ENCODE results near the gene CCDC77. TPM values are rescaled to one million over a fixed set of nuclear protein-coding genes. Genes with fewer than 3 reads are reported as not detected.

Gene CCDC77
- total and polyA plus RNA-seq, 10 of the 15 experiments (the other 5 are each of a cell fraction or from before 2014, with no cell fraction given): 8.8 to 22.5 (median 15.8) TPM

DNA sequence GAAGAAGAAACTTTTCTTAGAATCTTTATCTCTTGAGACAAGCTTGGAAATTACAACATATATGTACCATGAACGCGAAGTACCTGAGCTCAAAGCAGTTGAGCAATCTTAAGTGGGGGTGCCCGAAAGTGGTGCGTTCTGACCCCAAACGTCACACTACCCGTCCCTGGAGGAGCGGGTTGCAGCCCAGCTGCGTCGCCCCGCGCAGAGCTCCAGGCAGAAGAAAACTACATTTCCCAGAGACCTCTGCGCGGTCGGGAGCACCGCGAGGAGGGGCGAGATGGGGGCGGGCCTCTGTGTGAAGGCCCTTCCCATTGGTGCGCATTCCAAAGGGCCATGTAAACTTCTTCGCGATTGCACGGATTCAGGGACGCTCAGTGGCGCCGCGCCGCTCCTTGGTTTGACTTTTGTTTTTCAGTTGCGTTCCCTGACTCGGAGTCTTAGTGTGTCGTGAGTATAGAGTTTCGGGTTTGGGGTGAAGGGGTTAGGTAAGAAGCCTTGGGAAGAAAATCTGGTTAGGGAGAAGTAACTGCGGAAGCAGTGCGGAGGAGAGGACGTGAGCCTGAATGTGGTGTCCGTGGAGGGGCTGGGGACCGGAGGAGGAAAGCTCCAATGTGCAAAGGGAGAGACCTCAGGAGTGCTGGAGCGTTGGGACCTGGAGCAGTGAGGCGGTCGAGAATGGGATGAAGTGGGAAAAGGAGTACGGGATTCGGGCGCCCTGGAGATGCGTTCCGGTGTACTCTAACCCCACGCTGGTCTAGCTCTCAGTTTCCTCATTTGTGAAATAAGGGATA, at the start of gene CCDC77 (continued):
- TF ChIP-seq MEF2B (IDR thresholded peaks at IDR 0.05; ENCODE audit: partially characterized antibody, poor library complexity, severe bottlenecking) (no peak), TAF1 (IDR thresholded peaks at IDR 0.05; ENCODE audit: borderline replicate concordance, low read depth, low read length) (no peak), BRCA1 (IDR thresholded peaks at IDR 0.05; ENCODE audit: low read depth, low read length) (peak; percentile 83), BMI1 (IDR thresholded peaks at IDR 0.05; ENCODE audit: borderline replicate concordance) (no peak), NFYB (IDR thresholded peaks at IDR 0.05; ENCODE audit: insufficient read depth, low read depth, low read length) (peak; percentile 94), BCL11A (IDR thresholded peaks at IDR 0.05; ENCODE audit: low read depth, low read length) (no peak), GATAD2B (conservative IDR thresholded peaks at IDR 0.05; ENCODE audit: low read depth) (no peak), NRF1 (conservative IDR thresholded peaks at IDR 0.05; ENCODE audit: low read depth, low read length) (0 out of 2 replicates have a peak, but pooled peaks have one; percentile 13), ZSCAN29 (IDR thresholded peaks at IDR 0.05) (no peak), PAX8 (IDR thresholded peaks at IDR 0.05) (no peak), MYC (IDR thresholded peaks at IDR 0.05; ENCODE audit: insufficient read depth, insufficient read length, insufficient replicate concordance, low read length, severe bottlenecking) (peak; percentile 24), ZNF384 (IDR thresholded peaks at IDR 0.05; ENCODE audit: borderline replicate concordance, low read depth, low read length) (no peak)
- TF ChIP-seq, protein P1, sequence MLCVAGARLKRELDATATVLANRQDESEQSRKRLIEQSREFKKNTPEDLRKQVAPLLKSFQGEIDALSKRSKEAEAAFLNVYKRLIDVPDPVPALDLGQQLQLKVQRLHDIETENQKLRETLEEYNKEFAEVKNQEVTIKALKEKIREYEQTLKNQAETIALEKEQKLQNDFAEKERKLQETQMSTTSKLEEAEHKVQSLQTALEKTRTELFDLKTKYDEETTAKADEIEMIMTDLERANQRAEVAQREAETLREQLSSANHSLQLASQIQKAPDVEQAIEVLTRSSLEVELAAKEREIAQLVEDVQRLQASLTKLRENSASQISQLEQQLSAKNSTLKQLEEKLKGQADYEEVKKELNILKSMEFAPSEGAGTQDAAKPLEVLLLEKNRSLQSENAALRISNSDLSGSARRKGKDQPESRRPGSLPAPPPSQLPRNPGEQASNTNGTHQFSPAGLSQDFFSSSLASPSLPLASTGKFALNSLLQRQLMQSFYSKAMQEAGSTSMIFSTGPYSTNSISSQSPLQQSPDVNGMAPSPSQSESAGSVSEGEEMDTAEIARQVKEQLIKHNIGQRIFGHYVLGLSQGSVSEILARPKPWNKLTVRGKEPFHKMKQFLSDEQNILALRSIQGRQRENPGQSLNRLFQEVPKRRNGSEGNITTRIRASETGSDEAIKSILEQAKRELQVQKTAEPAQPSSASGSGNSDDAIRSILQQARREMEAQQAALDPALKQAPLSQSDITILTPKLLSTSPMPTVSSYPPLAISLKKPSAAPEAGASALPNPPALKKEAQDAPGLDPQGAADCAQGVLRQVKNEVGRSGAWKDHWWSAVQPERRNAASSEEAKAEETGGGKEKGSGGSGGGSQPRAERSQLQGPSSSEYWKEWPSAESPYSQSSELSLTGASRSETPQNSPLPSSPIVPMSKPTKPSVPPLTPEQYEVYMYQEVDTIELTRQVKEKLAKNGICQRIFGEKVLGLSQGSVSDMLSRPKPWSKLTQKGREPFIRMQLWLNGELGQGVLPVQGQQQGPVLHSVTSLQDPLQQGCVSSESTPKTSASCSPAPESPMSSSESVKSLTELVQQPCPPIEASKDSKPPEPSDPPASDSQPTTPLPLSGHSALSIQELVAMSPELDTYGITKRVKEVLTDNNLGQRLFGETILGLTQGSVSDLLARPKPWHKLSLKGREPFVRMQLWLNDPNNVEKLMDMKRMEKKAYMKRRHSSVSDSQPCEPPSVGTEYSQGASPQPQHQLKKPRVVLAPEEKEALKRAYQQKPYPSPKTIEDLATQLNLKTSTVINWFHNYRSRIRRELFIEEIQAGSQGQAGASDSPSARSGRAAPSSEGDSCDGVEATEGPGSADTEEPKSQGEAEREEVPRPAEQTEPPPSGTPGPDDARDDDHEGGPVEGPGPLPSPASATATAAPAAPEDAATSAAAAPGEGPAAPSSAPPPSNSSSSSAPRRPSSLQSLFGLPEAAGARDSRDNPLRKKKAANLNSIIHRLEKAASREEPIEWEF (IDR thresholded peaks at IDR 0.05; ENCODE audit: insufficient replicate concordance, low read depth, low read length): no peak
- TF ChIP-seq, protein P2, sequence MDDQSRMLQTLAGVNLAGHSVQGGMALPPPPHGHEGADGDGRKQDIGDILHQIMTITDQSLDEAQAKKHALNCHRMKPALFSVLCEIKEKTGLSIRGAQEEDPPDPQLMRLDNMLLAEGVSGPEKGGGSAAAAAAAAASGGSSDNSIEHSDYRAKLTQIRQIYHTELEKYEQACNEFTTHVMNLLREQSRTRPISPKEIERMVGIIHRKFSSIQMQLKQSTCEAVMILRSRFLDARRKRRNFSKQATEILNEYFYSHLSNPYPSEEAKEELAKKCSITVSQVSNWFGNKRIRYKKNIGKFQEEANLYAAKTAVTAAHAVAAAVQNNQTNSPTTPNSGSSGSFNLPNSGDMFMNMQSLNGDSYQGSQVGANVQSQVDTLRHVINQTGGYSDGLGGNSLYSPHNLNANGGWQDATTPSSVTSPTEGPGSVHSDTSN (IDR thresholded peaks at IDR 0.05; ENCODE audit: insufficient replicate concordance, low read depth, low read length): no peak
- TF ChIP-seq, protein P3, sequence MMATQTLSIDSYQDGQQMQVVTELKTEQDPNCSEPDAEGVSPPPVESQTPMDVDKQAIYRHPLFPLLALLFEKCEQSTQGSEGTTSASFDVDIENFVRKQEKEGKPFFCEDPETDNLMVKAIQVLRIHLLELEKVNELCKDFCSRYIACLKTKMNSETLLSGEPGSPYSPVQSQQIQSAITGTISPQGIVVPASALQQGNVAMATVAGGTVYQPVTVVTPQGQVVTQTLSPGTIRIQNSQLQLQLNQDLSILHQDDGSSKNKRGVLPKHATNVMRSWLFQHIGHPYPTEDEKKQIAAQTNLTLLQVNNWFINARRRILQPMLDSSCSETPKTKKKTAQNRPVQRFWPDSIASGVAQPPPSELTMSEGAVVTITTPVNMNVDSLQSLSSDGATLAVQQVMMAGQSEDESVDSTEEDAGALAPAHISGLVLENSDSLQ (IDR thresholded peaks at IDR 0.05): peak; percentile 74
- TF ChIP-seq, protein P4, sequence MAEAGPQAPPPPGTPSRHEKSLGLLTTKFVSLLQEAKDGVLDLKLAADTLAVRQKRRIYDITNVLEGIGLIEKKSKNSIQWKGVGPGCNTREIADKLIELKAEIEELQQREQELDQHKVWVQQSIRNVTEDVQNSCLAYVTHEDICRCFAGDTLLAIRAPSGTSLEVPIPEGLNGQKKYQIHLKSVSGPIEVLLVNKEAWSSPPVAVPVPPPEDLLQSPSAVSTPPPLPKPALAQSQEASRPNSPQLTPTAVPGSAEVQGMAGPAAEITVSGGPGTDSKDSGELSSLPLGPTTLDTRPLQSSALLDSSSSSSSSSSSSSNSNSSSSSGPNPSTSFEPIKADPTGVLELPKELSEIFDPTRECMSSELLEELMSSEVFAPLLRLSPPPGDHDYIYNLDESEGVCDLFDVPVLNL (IDR thresholded peaks at IDR 0.05; ENCODE audit: low read depth, low read length): peak; percentile 92

Measured in GM12878 (cell line).